ENCODE measurements around the gene PPM1M.
"Not testable (repeated sequence)": the region's sequence is repeated elsewhere in the genome, so short reads cannot be mapped to it uniquely, and the experiment has no call there.

PPM1M gene

GRCh38 chr3:52248165-52248541 lies 2.6 kb downstream of the PPM1M start:
- DNase-seq, result no peak

- peak; percentile 35 for DNase-seq
Observed at GRCh38 chr3:52248816-52249547, 3.4 kb downstream of the PPM1M start.

DNA sequence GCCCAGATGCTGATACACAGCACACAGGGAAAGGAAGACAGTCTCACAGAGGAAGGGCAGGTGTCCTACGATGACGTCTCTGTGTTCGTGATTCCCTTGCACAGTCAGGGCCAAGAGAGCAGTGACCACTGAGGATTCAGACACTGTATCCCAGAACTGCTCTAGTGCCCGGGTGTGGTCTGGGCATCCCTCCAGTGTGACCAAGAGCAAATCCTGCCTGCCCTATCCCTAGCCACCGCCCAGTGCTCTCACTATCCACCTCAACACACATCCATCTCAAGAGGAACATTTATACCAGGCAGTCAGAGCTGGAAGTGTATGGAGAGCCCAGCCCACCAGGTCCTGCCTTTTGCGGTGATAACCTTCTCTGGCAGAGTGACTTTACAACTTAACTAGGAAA lies 4.1 kb downstream of the PPM1M start:
- DNase-seq, result no peak

- DNase-seq, result no peak
Observed at GRCh38 chr3:52250122-52250521, 4.6 kb downstream of the PPM1M start.

- no peak for DNase-seq
Observed at GRCh38 chr3:52253314-52254304, 8.1 kb downstream of the PPM1M start.

- DNase-seq, result no peak
Observed at GRCh38 chr3:52254608-52255007, 9.0 kb downstream of the PPM1M start.

- DNase-seq, result no peak
Observed at GRCh38 chr3:52256159-52256558, 10.6 kb downstream of the PPM1M start.

- no peak for DNase-seq
Observed at GRCh38 chr3:52256622-52257021, 11.1 kb downstream of the PPM1M start.

- DNase-seq, result no peak
Observed at GRCh38 chr3:52257911-52258310, 12.4 kb downstream of the PPM1M start.

DNA sequence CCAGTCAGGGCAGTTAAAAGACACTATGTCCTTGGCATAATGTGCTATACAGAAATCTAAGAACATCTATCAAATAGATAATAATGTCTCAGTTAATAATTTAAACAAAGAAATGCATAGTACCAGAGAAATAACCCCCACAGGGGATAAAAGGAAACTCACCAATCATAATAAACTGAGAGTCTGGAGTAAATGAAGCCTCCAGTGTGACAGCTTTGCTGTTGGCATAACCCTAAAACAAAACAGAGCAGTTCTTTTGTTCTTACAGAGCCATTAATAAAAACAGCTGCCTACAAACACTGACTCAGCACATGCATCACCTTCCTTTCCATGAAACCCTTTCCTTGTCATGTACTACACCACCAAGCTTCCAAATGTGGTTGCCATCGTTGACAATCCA lies 13.5 kb downstream of the PPM1M start:
- no peak for DNase-seq

DNA sequence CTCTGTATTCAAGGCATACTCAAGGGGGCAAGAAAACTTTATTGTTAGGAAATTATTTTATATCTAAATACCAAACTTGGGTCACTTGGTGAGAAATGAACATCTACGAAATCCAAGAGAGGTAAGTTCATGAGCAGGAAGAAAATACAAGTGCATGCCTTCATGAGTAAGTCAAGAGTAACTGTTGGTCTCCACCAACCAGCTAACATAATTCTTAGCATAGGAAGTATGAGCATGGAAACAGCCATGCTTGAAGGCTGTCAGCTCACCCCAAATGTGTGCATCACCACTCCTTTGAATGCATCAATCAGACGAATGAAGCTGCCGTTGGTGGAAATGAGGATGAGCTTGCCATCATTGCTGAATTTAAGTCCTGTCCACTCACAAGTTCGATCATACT lies 13.9 kb downstream of the PPM1M start:
- no peak for DNase-seq

- no peak for DNase-seq
Observed at GRCh38 chr3:52262447-52262846, 16.9 kb downstream of the PPM1M start.

DNA sequence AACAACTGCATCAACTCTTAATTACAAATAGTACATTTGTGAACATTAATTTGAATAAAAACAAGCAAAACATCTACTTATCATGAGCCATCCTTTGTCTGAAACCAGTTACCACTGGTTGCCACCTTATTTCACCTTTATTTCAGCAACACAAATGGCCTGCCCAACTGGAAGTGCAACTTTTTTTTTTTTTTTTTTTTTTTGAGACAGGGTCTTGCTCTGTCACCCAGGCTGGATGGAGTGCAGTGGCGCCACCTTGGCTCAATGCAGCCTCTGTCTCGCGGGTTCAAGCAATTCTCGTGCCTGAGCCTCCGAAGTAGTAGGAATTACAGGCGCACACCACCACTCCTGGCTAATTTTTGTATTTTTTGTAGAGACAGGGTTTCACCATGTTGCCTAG lies 19.8 kb downstream of the PPM1M start:
- no peak for DNase-seq

- no peak for DNase-seq
Observed at GRCh38 chr3:52268036-52268435, 22.5 kb downstream of the PPM1M start.

DNA sequence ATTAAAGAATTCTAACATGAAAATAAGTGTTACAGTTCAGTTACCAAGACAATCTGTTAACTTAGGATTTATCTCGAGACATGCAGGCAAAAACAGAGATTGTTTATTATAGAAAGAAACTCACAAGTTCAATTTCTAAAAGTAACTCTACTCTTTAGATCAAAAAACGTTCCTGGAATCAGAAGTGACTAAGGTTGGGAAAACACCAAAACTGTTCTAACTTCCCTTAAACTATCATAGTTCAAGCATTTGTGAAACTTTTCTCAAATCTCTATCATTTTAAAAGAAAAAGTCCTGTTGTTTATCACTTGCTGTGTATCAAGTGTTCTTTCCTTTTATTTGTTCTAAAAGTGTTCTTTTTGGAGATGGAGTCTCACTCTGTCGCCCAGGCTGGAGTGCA lies 24.2 kb downstream of the PPM1M start:
- no peak for DNase-seq

GRCh38 chr3:52270252-52270754 lies 24.7 kb downstream of the PPM1M start:
- DNase-seq, result no peak

- DNase-seq, result not testable (repeated sequence)
Observed at GRCh38 chr3:52272172-52272571, 26.6 kb downstream of the PPM1M start.

- no peak for DNase-seq
Observed at GRCh38 chr3:52272831-52273230, 27.3 kb downstream of the PPM1M start.

GRCh38 chr3:52274781-52275180 lies 29.2 kb downstream of the PPM1M start:
- not testable (repeated sequence) for DNase-seq

DNA sequence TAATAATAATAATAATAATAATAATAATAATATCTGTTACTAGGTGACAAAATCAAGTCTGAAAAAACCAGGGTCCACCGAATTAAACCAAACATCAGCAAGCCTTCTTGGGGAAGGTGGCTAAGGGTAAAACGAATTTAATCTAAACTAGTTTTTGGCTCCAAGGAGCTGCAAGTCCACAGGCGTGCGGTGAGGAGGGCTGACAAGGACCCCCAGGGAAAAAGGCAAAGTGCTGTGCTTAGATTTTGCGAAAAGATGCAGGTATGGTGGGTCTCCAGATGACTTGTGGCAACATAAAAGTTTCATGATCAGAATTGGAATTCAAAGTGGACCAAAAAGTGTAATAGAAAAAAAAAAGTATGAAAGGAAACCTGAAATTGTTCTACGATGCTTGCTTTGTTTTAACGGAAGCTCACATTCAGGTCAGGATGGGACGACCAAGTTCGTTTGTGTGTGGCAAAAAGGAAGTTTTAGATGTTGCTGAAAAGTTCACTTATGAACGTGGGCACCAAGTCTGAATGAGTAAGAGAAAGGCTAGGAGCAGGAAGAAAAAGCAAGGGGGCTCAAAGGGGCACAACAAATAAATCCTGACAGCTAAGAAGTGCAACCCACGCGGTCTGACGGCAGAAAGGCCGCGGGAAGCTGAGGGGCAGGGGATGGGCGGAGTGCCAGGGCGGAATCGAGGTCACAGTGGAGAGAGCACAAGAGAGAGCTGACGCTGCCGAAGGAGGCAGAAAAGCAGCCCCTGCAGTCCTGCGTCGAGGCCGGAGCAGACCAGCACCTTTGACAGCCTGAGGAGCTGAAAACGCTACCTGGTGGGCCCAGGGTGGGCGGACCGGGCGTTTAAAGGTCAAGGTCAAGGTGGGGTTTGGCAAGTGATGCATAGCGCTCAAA lies 31.8 kb downstream of the PPM1M start:
- DNase-seq, result peak; percentile 77

DNA sequence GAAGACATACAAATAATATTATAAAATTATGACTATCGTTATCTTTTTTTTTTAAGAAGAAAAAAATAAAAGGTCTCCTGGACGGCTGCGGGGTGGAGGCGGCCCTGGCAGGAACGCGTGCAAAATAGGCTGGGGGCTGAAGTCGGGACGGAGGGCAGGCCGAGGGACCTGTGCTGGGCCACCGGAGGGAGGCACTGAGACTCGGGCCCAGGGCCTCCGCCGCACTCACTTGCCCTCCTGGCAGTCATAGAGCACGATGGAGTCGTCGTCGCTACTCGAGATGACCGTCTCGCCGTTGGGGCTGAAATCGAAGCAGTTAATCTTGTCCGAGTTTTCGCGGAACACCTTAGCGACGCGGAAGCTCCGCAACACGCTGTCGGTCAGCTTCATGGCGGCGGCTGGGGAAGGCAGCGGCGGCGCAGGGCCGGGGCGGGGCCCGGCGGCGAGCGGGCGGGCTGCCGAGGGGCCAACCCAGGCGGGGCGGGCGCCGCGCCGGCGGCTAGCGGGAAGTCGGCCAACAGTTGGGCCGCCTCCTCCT lies 32.5 kb downstream of the PPM1M start:
- peak; percentile 94 for DNase-seq

GRCh38 chr3:52278510-52279069 lies 33.0 kb downstream of the PPM1M start, which contains the start of gene WDR82:
Gene WDR82, minus strand, starts transcription at chr3:52278649. Its CDS starts 288 bp downstream, at chr3:52278361.
- peak; percentile 91 for DNase-seq
